ENCODE measurements around the gene SRSF4. TPM values are rescaled to one million over a fixed set of nuclear protein-coding genes. Genes with fewer than 3 reads are reported as not detected.
A peak's percentile ranks its signal among the peaks of the same experiment; 100 is the strongest.

SRSF4 gene
- 10 to 100 TPM; 86.3 to 90.3 TPM for total RNA-seq

GRCh38 chr1:29181413-29182225 lies at the start of gene SRSF4:
Gene SRSF4, minus strand, starts transcription at chr1:29181900. Its CDS starts 148 bp downstream, at chr1:29181752.
- Histone ChIP-seq H3K4me1 (peaks cover 19% of the 10 kb centered on the region), H3K4me3 (peak within 1 kb of the TSS; percentile 70), H3K27ac (peak within 1 kb of the TSS; percentile 97), H3K9ac (ENCODE audit: low read depth in 2 of 2, low read length in 2 of 2) (peak within 1 kb of the TSS; percentile 86 to 99), H3K36me3 (no peaks in the 10 kb centered on the region), H3K9me3 (no peaks in the 10 kb centered on the region), H3K27me3 (no peaks in the 10 kb centered on the region)
- intact Hi-C loops (cut with DNase I) = no loop called here
- TF ChIP-seq, protein P1, sequence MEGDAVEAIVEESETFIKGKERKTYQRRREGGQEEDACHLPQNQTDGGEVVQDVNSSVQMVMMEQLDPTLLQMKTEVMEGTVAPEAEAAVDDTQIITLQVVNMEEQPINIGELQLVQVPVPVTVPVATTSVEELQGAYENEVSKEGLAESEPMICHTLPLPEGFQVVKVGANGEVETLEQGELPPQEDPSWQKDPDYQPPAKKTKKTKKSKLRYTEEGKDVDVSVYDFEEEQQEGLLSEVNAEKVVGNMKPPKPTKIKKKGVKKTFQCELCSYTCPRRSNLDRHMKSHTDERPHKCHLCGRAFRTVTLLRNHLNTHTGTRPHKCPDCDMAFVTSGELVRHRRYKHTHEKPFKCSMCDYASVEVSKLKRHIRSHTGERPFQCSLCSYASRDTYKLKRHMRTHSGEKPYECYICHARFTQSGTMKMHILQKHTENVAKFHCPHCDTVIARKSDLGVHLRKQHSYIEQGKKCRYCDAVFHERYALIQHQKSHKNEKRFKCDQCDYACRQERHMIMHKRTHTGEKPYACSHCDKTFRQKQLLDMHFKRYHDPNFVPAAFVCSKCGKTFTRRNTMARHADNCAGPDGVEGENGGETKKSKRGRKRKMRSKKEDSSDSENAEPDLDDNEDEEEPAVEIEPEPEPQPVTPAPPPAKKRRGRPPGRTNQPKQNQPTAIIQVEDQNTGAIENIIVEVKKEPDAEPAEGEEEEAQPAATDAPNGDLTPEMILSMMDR (IDR thresholded peaks at IDR 0.05) = peak; percentile 78
- DNase-seq = peak; percentile 99

DNA sequence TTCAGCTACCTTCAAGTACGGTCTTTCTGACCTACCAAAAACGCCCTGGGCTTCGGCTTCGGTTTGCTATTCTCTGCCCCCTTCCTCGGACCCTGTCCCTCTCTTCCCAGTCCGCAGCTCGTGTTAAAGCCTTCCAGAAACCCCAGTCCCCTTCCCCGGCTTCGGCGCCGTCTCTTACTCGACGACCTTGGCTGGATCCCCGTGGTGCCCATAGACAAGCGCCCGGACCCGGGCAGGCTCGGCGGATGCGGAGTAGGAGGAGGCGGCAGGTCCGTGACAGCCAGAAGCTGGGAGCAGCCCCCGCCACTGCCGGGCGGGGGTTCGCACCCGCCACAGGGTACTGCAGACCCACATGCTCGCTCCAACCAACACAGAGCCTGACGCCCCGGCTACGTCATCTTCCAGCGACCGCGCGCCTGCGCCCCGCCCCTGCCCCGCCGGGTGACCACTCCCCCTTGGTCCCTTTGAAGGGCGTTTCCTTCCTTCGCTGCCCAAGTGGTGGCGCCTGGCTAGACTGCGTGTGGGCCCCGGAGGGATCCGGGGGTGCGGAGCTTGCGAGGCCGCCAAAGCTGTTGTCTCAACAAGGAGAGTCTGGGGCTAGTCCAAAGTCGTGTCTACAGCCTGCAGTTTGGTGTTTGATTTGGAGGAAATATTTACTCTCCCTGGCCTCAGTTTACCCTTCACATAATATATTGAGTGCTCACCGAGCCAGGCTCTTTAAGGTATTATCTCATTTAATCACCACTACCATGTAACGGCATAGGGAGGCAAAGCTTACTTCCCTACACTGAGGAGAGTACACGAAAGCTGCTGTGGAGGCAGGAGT lies 49.1 kb upstream of the SRSF4 start, which contains the start of gene MECR:
Gene MECR (minus strand): TSS at position 382 of the 826 bp plus-strand sequence. CDS start 28 bp downstream, at position 354.
- H3K4me3 ChIP-seq = peak within 1 kb of the TSS; percentile 98
- peak within 1 kb of the TSS; percentile 77 to 80 for H3K9ac ChIP-seq (ENCODE audit: low read depth in 2 of 2, low read length in 2 of 2)
- no peaks in the 10 kb centered on the region for H3K27me3 ChIP-seq
- TF ChIP-seq, protein P1 (IDR thresholded peaks at IDR 0.05) = no peak
- peaks cover 4% of the 10 kb centered on the region for H3K4me1 ChIP-seq
- H3K36me3 ChIP-seq = no peaks in the 10 kb centered on the region
- no peak within 1 kb of the TSS for H3K27ac ChIP-seq
- no peaks in the 10 kb centered on the region for H3K9me3 ChIP-seq
- intact Hi-C loops (cut with DNase I) = loop anchor here (10.0 kb wide), 1 partner anchor 854 kb away; no protein-coding TSS in a partner anchor
- DNase-seq = peak; percentile 96

DNA sequence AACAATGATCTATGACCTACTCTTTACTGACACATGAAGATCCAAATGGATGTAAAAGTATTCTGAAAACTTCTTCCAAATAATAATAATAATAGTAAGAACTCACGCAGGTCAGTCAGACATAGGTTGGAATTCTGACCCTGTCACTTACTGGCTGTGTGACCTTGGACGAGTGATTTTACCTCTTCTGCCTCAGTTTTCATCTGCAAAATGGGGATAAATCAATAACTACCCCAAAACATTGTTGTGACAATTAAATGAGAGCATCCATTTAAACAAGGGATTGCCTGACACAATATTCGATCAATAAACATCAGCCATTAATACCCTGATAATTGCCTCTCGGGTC lies 48.5 kb upstream of the SRSF4 start:
- Histone ChIP-seq H3K27ac (no peak overlapping the region), H3K4me1 (peaks cover 4% of the 10 kb centered on the region), H3K27me3 (no peaks in the 10 kb centered on the region), H3K9me3 (no peaks in the 10 kb centered on the region), H3K9ac (ENCODE audit: low read depth in 2 of 2, low read length in 2 of 2) (peak overlapping the region; percentile 77 to 80), H3K36me3 (no peaks in the 10 kb centered on the region), H3K4me3 (peak overlapping the region; percentile 98)
- TF ChIP-seq, protein P1 (IDR thresholded peaks at IDR 0.05) = no peak
- DNase-seq = no peak
- intact Hi-C loops (cut with DNase I) = loop anchor here (10.0 kb wide), 1 partner anchor 855 kb away; no protein-coding TSS in a partner anchor

GRCh38 chr1:29227511-29227910 lies 45.8 kb upstream of the SRSF4 start:
- Histone ChIP-seq H3K27me3 (no peaks in the 10 kb centered on the region), H3K36me3 (no peaks in the 10 kb centered on the region), H3K27ac (no peak overlapping the region), H3K9me3 (no peaks in the 10 kb centered on the region), H3K4me3 (no peak overlapping the region), H3K9ac (ENCODE audit: low read depth in 2 of 2, low read length in 2 of 2) (no peak overlapping the region), H3K4me1 (peaks cover 4% of the 10 kb centered on the region)
- TF ChIP-seq, protein P1 (IDR thresholded peaks at IDR 0.05) = no peak
- intact Hi-C loops (cut with DNase I) = no loop called here
- DNase-seq = no peak

DNA sequence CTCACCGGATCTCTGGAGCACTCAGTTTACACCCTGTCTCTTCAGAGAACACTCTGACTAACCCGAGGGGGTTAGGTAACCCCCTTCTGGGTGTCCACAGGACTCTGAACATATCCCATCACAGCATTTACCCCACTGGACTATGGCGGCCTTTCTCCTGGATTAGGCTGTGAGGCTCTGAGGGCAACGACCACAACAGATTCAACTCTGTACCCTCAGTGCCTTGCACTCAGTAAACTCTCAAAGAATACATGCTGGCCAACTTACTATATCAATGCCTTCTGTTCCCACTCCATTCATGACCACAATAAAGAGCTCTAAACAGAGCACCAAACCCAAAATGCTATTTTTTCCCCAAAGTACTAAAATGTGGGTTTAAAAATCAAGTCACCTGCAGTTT lies 43.7 kb upstream of the SRSF4 start:
- intact Hi-C loops (cut with DNase I) = no loop called here
- no peak overlapping the region for H3K4me3 ChIP-seq
- peaks cover 4% of the 10 kb centered on the region for H3K4me1 ChIP-seq
- no peak overlapping the region for H3K9ac ChIP-seq (ENCODE audit: low read depth in 2 of 2, low read length in 2 of 2)
- H3K9me3 ChIP-seq = no peaks in the 10 kb centered on the region
- TF ChIP-seq, protein P1 (IDR thresholded peaks at IDR 0.05) = no peak
- H3K27me3 ChIP-seq = no peaks in the 10 kb centered on the region
- no peaks in the 10 kb centered on the region for H3K36me3 ChIP-seq
- no peak for DNase-seq
- H3K27ac ChIP-seq = no peak overlapping the region

Data from colonic mucosa (tissue), 4 donors.